BLaER1 treated with 17β-estradiol and CSF1 and Interleukin-3, amounts not matched to agents 10 nM and 100 nM (cell line): ENCODE results near the gene HSPBAP1.

Experiments
- H3K27ac ChIP-seq, 11 experiments: shearing (Covaris generic); formaldehyde crosslinking; 2 replicates each; pipeline ENCODE4 v1.8.1; 2022
- H3K27me3 ChIP-seq, 11 experiments: shearing (Covaris generic); formaldehyde crosslinking; 2 replicates each; pipeline ENCODE4 v1.8.1; 2022
- H3K36me3 ChIP-seq, 11 experiments: shearing (Covaris generic); formaldehyde crosslinking; 2 replicates each; pipeline ENCODE4 v1.8.1; 2022
- H3K4me1 ChIP-seq, 10 experiments: shearing (Covaris generic); formaldehyde crosslinking; 2 replicates each; pipeline ENCODE4 v1.8.1; 2022
- H3K4me2 ChIP-seq, 11 experiments: shearing (Covaris generic); formaldehyde crosslinking; 2 replicates each; pipeline ENCODE4 v1.8.1; 2022
- H3K4me3 ChIP-seq, 10 experiments: shearing (Covaris generic); formaldehyde crosslinking; 2 replicates each; pipeline ENCODE4 v1.8.1; 2022
- H3K9ac ChIP-seq, 11 experiments: shearing (Covaris generic); formaldehyde crosslinking; 2 replicates each; pipeline ENCODE4 v1.8.1; 2022
- H3K9me3 ChIP-seq, 11 experiments: shearing (Covaris generic); formaldehyde crosslinking; replicated peaks in 1 of 11; 2 replicates each; pipeline ENCODE4 v1.8.1; 2022
- H4K20me1 ChIP-seq, 11 experiments: shearing (Covaris generic); formaldehyde crosslinking; 2 replicates each; pipeline ENCODE4 v1.8.1; 2022
- Cebpa-rat ChIP-seq, 11 experiments: shearing (Covaris generic); IDR thresholded peaks; 2 replicates each; pipeline ENCODE4 v1.8.1; 2022

Gene HSPBAP1

GRCh38 chr3:122803977-122804376 lies 10.3 kb upstream of the HSPBAP1 start:
- Histone ChIP-seq H3K4me2 (no peak overlapping the region), H3K27ac (no peak overlapping the region), H3K9me3 (no peaks in the 10 kb centered on the region), H3K9ac (no peak overlapping the region), H3K4me1 (peaks cover 0 to 15% (median 0%) of the 10 kb centered on the region in 10 experiments; a peak in 4 of 20 replicates), H3K4me3 (no peak overlapping the region), H3K27me3 (no peaks in the 10 kb centered on the region), H4K20me1 (peaks cover 0 to 37% (median 0%) of the 10 kb centered on the region in 11 experiments; a peak in 2 of 22 replicates), H3K36me3 (peaks cover 0 to 31% (median 0%) of the 10 kb centered on the region in 11 experiments; a peak in 7 of 22 replicates)
- TF ChIP-seq Cebpa-rat (IDR thresholded peaks at IDR 0.05): no peak

- no peak for TF ChIP-seq Cebpa-rat (IDR thresholded peaks at IDR 0.05)
- Histone ChIP-seq H3K4me1 (peaks cover 0 to 23% (median 0%) of the 10 kb centered on the region in 10 experiments; a peak in 4 of 20 replicates), H4K20me1 (peaks cover 0 to 31% (median 0%) of the 10 kb centered on the region in 11 experiments; a peak in 2 of 22 replicates), H3K27me3 (no peaks in the 10 kb centered on the region), H3K9me3 (no peaks in the 10 kb centered on the region), H3K4me2 (no peak overlapping the region), H3K9ac (no peak overlapping the region), H3K4me3 (no peak overlapping the region), H3K36me3 (peaks cover 0 to 15% (median 0%) of the 10 kb centered on the region in 11 experiments; a peak in 6 of 22 replicates), H3K27ac (no peak overlapping the region)
Observed at GRCh38 chr3:122802323-122802722, 8.7 kb upstream of the HSPBAP1 start.

- no peaks in the 10 kb centered on the region for H3K27me3 ChIP-seq
- no peak for TF ChIP-seq Cebpa-rat (IDR thresholded peaks at IDR 0.05)
- no peak overlapping the region for H3K27ac ChIP-seq
Observed at GRCh38 chr3:122800706-122801237, 7.1 kb upstream of the HSPBAP1 start.

GRCh38 chr3:122800031-122800430 lies 6.4 kb upstream of the HSPBAP1 start:
- no peak for TF ChIP-seq Cebpa-rat (IDR thresholded peaks at IDR 0.05)
- Histone ChIP-seq H3K4me2 (peak overlapping the region in 2 of 11 experiments; percentile 0 to 47; a peak in 1 of 22 replicates), H3K27ac (no peak overlapping the region), H3K4me3 (no peak overlapping the region), H3K27me3 (no peaks in the 10 kb centered on the region), H3K9me3 (no peaks in the 10 kb centered on the region), H3K36me3 (peaks cover 0 to 8% (median 0%) of the 10 kb centered on the region in 11 experiments; a peak in 3 of 22 replicates), H3K9ac (no peak overlapping the region), H3K4me1 (peaks cover 8 to 40% (median 13%) of the 10 kb centered on the region in 10 experiments), H4K20me1 (peaks cover 0 to 26% (median 0%) of the 10 kb centered on the region in 11 experiments; a peak in 2 of 22 replicates)

More at GRCh38 chr3:122800706-122801237, 7.1 kb upstream of the HSPBAP1 start:
- Histone ChIP-seq H3K36me3 (peaks cover 0 to 8% (median 0%) of the 10 kb centered on the region in 11 experiments; a peak in 3 of 22 replicates), H3K9ac (no peak overlapping the region), H3K9me3 (no peaks in the 10 kb centered on the region), H4K20me1 (peaks cover 0 to 31% (median 0%) of the 10 kb centered on the region in 11 experiments; a peak in 2 of 22 replicates), H3K4me3 (no peak overlapping the region), H3K4me2 (peak overlapping the region in 2 of 11 experiments; percentile 28 to 47; a peak in 4 of 22 replicates), H3K4me1 (peaks cover 3 to 39% (median 8%) of the 10 kb centered on the region in 10 experiments)

- peaks cover 9 to 40% (median 15%) of the 10 kb centered on the region in 10 experiments for H3K4me1 ChIP-seq
Observed at GRCh38 chr3:122799322-122799721, 5.7 kb upstream of the HSPBAP1 start.

GRCh38 chr3:122797291-122797690 lies 3.7 kb upstream of the HSPBAP1 start:
- H3K9ac ChIP-seq: 0 out of 22 replicates have a peak overlapping the region, but pooled peaks of 1 of the 11 experiments have one; percentile 13
- peak overlapping the region in 2 of 11 experiments; percentile 88 to 92; a peak in 4 of 22 replicates for H3K4me2 ChIP-seq
- H3K27me3 ChIP-seq: no peaks in the 10 kb centered on the region
- H3K4me1 ChIP-seq: peaks cover 20 to 47% (median 29%) of the 10 kb centered on the region in 10 experiments
- no peaks in the 10 kb centered on the region for H3K9me3 ChIP-seq
- H3K27ac ChIP-seq: peak overlapping the region in 1 of 11 experiments; percentile 15; a peak in 1 of 22 replicates
- H4K20me1 ChIP-seq: peaks cover 0 to 17% (median 0%) of the 10 kb centered on the region in 11 experiments; a peak in 2 of 22 replicates
- no peak for TF ChIP-seq Cebpa-rat (IDR thresholded peaks at IDR 0.05)
- no peaks in the 10 kb centered on the region for H3K36me3 ChIP-seq
- peak overlapping the region in 2 of 10 experiments; percentile 71 to 72; a peak in 2 of 20 replicates for H3K4me3 ChIP-seq

More at GRCh38 chr3:122799322-122799721, 5.7 kb upstream of the HSPBAP1 start:
- Histone ChIP-seq H3K27ac (no peak overlapping the region), H3K9ac (no peak overlapping the region), H3K4me2 (0 out of 22 replicates have a peak overlapping the region, but pooled peaks of 1 of the 11 experiments have one; percentile 3), H4K20me1 (peaks cover 0 to 23% (median 0%) of the 10 kb centered on the region in 11 experiments; a peak in 2 of 22 replicates), H3K9me3 (no peaks in the 10 kb centered on the region), H3K27me3 (no peaks in the 10 kb centered on the region), H3K36me3 (peaks cover 0 to 7% (median 0%) of the 10 kb centered on the region in 11 experiments; a peak in 3 of 22 replicates), H3K4me3 (no peak overlapping the region)
- no peak for TF ChIP-seq Cebpa-rat (IDR thresholded peaks at IDR 0.05)

- Histone ChIP-seq H3K27me3 (no peaks in the 10 kb centered on the region), H3K4me1 (peaks cover 25 to 54% (median 32%) of the 10 kb centered on the region in 10 experiments), H3K4me2 (peak overlapping the region; percentile 88 to 97 (median 93)), H3K9ac (peak overlapping the region; percentile 77 to 94 (median 87)), H4K20me1 (peaks cover 0 to 16% (median 0%) of the 10 kb centered on the region in 11 experiments; a peak in 2 of 22 replicates), H3K27ac (peak overlapping the region; percentile 75 to 89 (median 82); a peak in 17 of 22 replicates), H3K9me3 (no peaks in the 10 kb centered on the region), H3K4me3 (peak overlapping the region; percentile 71 to 85 (median 74)), H3K36me3 (peaks cover 0 to 6% (median 0%) of the 10 kb centered on the region in 11 experiments; a peak in 2 of 22 replicates)
- TF ChIP-seq Cebpa-rat (IDR thresholded peaks at IDR 0.05): no peak
Observed at GRCh38 chr3:122795674-122796195, 2.1 kb upstream of the HSPBAP1 start.

- Histone ChIP-seq H3K4me3 (peak within 1 kb of the TSS; percentile 71 to 85 (median 74)), H3K9ac (peak within 1 kb of the TSS; percentile 77 to 94 (median 87)), H3K27me3 (no peaks in the 10 kb centered on the region), H3K4me2 (peak within 1 kb of the TSS; percentile 88 to 97 (median 93)), H3K4me1 (peaks cover 27 to 54% (median 32%) of the 10 kb centered on the region in 10 experiments), H3K36me3 (peaks cover 0 to 6% (median 0%) of the 10 kb centered on the region in 11 experiments; a peak in 2 of 22 replicates), H3K27ac (peak within 1 kb of the TSS; percentile 76 to 89 (median 82)), H3K9me3 (no peaks in the 10 kb centered on the region), H4K20me1 (peaks cover 0 to 9% (median 0%) of the 10 kb centered on the region in 11 experiments; a peak in 1 of 22 replicates)
- no peak for TF ChIP-seq Cebpa-rat (IDR thresholded peaks at IDR 0.05)
Observed at GRCh38 chr3:122794779-122795673, 1.4 kb upstream of the HSPBAP1 start, which contains the start of gene SLC49A4. TSS of gene SLC49A4 (plus strand) at chr3:122795069. CDS start at chr3:122795193, 124 bp downstream.
